ENCODE measurements around the gene ELP4.
"Not testable (repeated sequence)": the region's sequence is repeated elsewhere in the genome, so short reads cannot be mapped to it uniquely, and the experiment has no call there.

ELP4 gene

DNA sequence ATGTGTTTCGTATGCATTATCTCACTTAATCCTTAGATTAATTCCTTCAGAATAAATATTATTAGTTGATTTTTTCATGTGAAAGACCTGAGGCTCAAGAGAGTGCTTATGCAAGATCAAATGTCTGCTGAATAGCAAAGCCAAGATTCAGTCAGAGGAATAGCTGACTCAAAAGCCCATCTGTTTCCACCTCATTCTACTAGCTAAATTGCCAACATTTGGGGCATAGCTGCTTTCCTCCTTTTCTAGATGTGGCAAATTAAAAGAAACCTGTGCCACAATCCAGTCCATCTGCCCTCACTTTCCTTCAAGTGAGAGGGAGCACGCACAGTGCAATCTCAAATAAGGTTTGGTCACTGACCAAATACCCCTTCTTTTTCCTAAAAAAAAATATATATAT lies 180.5 kb downstream of the ELP4 start:
- no peak for DNase-seq (ENCODE audit: low read depth)
- TF ChIP-seq, protein P1, sequence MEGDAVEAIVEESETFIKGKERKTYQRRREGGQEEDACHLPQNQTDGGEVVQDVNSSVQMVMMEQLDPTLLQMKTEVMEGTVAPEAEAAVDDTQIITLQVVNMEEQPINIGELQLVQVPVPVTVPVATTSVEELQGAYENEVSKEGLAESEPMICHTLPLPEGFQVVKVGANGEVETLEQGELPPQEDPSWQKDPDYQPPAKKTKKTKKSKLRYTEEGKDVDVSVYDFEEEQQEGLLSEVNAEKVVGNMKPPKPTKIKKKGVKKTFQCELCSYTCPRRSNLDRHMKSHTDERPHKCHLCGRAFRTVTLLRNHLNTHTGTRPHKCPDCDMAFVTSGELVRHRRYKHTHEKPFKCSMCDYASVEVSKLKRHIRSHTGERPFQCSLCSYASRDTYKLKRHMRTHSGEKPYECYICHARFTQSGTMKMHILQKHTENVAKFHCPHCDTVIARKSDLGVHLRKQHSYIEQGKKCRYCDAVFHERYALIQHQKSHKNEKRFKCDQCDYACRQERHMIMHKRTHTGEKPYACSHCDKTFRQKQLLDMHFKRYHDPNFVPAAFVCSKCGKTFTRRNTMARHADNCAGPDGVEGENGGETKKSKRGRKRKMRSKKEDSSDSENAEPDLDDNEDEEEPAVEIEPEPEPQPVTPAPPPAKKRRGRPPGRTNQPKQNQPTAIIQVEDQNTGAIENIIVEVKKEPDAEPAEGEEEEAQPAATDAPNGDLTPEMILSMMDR (IDR thresholded peaks at IDR 0.05; ENCODE audit: control insufficient read depth, extremely low read depth, insufficient read depth), result no peak
- no peak overlapping the region for H3K4me3 ChIP-seq (ENCODE audit: low read depth, low read length)

DNA sequence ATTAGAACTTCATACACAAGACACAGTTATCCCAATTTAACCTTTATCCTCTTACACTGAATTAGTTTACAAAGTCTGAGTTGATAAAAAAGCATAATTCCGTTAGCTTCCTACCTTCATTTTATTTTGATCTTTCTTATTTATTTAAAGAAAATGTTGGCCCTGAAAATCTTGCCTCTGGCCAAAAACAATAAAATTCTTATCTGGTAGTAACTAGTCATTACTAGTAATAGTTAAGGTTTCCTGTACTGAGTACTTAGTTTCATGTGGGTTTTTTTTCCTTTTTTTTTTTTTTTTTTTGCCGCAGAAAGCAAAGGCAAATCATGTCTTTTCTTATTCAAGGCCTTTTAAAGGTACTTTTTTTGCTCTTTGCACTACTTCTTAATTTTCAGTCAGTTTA lies 180.9 kb downstream of the ELP4 start:
- H3K4me3 ChIP-seq (ENCODE audit: low read depth, low read length), result no peak overlapping the region
- no peak for DNase-seq (ENCODE audit: low read depth)
- TF ChIP-seq, protein P1 (IDR thresholded peaks at IDR 0.05; ENCODE audit: control insufficient read depth, extremely low read depth, insufficient read depth), result no peak

DNA sequence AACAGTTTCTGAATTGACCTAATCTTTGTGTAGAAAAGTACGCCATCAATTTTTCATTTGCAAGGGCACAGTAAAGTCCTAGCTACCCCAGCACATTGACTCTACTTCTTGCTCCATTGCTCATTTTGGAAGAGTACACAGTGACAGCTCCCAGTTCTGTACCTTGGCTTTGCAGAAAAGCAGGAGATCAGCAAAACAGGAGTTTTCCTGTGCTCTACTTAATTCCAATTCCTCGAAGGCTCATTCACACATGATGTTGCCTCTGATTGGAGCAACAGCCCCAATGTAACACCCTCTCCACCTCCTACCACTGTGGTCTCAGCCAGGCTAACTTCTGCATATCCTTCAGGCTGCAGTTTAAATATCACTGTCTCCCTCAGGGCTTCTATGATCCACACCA lies 182.9 kb downstream of the ELP4 start:
- TF ChIP-seq, protein P1 (IDR thresholded peaks at IDR 0.05; ENCODE audit: control insufficient read depth, extremely low read depth, insufficient read depth), result no peak
- DNase-seq (ENCODE audit: low read depth), result no peak
- H3K4me3 ChIP-seq (ENCODE audit: low read depth, low read length), result no peak overlapping the region

DNA sequence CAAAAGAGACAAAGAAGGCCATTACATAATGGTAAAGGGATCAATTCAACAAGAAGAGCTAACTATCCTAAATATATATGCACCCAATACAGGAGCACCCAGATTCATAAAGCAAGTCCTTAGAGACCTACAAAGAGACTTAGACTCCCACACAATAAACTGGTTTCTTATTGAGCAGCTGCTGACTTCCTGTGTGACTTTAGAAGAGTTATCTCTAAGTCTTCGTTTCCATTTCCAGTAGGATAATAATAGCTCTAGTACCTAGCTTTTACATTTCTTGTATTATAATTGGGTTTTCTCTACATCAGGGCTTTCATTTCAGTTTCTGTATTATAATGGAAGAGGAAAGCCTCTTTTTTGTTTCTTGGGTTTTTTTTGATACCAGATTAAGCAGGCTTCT lies 187.5 kb downstream of the ELP4 start:
- not testable (repeated sequence) for H3K4me3 ChIP-seq (ENCODE audit: low read depth, low read length); DNase-seq (ENCODE audit: low read depth)

DNA sequence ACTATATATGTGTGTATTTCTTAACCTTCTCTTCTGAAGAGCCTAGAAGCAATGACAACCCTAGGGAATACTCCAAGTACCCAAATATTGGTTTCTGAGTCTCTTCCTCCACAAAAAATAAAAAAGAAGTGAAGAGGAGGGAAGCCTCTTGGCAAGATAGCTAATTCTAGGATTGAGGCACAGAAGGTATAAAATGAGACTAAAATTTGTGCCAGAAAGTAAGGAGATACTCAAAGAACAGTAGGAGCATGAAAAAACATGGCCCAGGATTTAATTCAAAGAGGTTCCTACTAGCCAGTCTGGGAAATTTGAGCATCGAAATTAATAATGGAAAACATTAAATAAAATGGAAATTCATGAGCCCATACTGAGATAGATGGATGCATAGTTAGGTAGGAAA lies 189.5 kb downstream of the ELP4 start:
- DNase-seq (ENCODE audit: low read depth), result no peak
- TF ChIP-seq, protein P1 (IDR thresholded peaks at IDR 0.05; ENCODE audit: control insufficient read depth, extremely low read depth, insufficient read depth), result no peak

DNA sequence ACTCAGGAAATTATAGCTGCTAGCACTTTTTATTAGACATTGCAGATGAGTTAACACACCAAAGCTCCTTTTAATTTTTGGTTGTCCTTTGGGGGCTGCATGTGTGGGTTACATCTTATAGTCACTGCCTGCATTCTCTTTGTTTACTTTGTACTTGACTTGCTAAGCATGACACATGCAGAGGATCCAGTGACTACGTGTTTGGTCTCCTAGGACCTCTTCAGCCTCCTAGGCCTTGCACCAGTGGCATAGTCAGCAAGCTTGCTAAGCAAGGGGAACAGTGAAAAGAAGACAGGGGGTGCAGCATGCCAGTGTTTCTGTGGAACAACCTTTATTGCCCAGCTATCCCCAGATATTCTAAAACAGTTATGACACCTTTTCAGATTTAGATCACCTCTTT lies 193.4 kb downstream of the ELP4 start:
- no peak overlapping the region for H3K4me3 ChIP-seq (ENCODE audit: low read depth, low read length)
- no peak for DNase-seq (ENCODE audit: low read depth)
- TF ChIP-seq, protein P1 (IDR thresholded peaks at IDR 0.05; ENCODE audit: control insufficient read depth, extremely low read depth, insufficient read depth), result no peak

More for the DNA sequence above, 189.5 kb downstream of the ELP4 start:
- H3K4me3 ChIP-seq (ENCODE audit: low read depth, low read length), result no peak overlapping the region

DNA sequence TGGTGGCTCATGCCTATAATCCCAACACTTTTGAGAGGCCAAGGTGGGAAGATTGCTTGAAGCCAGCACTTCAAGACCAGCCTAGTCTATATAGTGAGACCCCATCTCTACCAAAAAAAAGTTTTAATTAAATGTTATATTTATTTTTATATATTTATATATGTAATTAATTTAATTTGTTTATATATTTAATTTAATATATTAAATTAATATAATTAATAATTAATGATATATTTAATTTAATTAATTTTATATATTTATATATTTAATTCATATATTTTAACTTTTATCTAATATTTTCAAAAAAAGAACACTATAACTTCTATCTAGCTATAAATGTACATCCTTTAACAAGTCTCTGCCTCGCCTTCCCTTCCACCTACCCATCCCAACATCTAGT lies 196.8 kb downstream of the ELP4 start:
- no peak for DNase-seq (ENCODE audit: low read depth)

More for the DNA sequence above, 196.8 kb downstream of the ELP4 start:
- TF ChIP-seq, protein P1 (IDR thresholded peaks at IDR 0.05; ENCODE audit: control insufficient read depth, extremely low read depth, insufficient read depth), result no peak
- no peak overlapping the region for H3K4me3 ChIP-seq (ENCODE audit: low read depth, low read length)
